K562 (cell line): Measurements from ENCODE around the gene IGFBP7. TPM values are rescaled to one million over a fixed set of nuclear protein-coding genes. Genes with fewer than 3 reads are reported as not detected.

Source experiments
- ATAC-seq: fragments of 200-7000 bp; cut with Tn5 transposase; 3 replicates; pipeline ENCODE4 v1.9.1; 2020; ENCODE audit warnings: moderate library complexity
- BruUV-seq: library from RNA; stranded (reverse); fragments of 400-500 nt; replicated peaks from 2 replicates; lab custom pipeline; 2021; lab: Mats Ljungman, UMichigan
- CTCF ChIA-PET: fragments of 300-600 bp; formaldehyde crosslinking; extraction: SDS; loops from one replicate; lab custom pipeline; 2021; ENCODE audit warnings: low intra/inter-chr PET ratio; lab: Yijun Ruan, JAX
- POLR2A ChIA-PET: fragments of 300-600, 350-650 bp; sonication (Branson Sonifier 250); formaldehyde crosslinking; extraction: SDS; loops from one replicate; lab custom pipeline; 2021; ENCODE audit warnings: antibody characterized with exemption, inconsistent platforms; lab: Yijun Ruan, JAX
- DNase-seq, 4 experiments: peaks; one replicate each; pipeline versions ENCODE4 v3.0.0 to v3.0.0-alpha.2; 2011 to 2018; ENCODE audit warnings: low spot score in 3 of 4, mixed read lengths in 3 of 4; ENCODE audit errors: extremely low read depth in 1 of 4
- FAIRE-seq: peaks from 2 replicates; lab custom pipeline; 2011; peaks lifted over from hg19 to GRCh38; lab: Jason Lieb, UNC
- H2AFZ ChIP-seq: 2 replicates; pipeline ENCODE4 v1.6.0; 2011; ENCODE audit warnings: low read depth, low read length, control low read depth, inconsistent platforms
- H3K27ac ChIP-seq: fragments of 200-600 bp; 3 replicates; pipeline ENCODE4 v1.8.0; 2011; ENCODE audit warnings: low read depth, mild to moderate bottlenecking, control low read depth, inconsistent platforms, low read length, moderate library complexity, mixed read lengths; ENCODE audit errors: extremely low read depth
- H3K27me3 ChIP-seq, 2 experiments: fragments of 300-600 bp in 1 of 2; 2 replicates in 1 of 2; 3 replicates in 1 of 2; pipeline versions ENCODE4 v1.6.0 to v1.8.0; 2011; ENCODE audit warnings: inconsistent platforms in 2 of 2, low read length in 2 of 2, mild to moderate bottlenecking in 1 of 2, mixed read lengths in 1 of 2, moderate library complexity in 1 of 2; ENCODE audit not compliant: control insufficient read depth in 2 of 2, insufficient read depth in 2 of 2
- H3K36me3 ChIP-seq: fragments of 300-600 bp; 3 replicates; pipeline ENCODE4 v1.8.0; 2011; ENCODE audit warnings: mild to moderate bottlenecking, low read length, inconsistent platforms; ENCODE audit not compliant: control insufficient read depth, insufficient read depth
- H3K4me1 ChIP-seq, 2 experiments: fragments of 200-600 bp in 1 of 2; replicated peaks in 1 of 2; 2 replicates in 1 of 2; 3 replicates in 1 of 2; pipeline versions ENCODE4 v1.5.1 to v1.8.0; 2011; ENCODE audit warnings: inconsistent platforms in 2 of 2, low read length in 2 of 2, mild to moderate bottlenecking in 1 of 2, mixed read lengths in 1 of 2, moderate library complexity in 1 of 2; ENCODE audit not compliant: control insufficient read depth in 2 of 2, insufficient read depth in 2 of 2
- H3K4me2 ChIP-seq: 2 replicates; pipeline ENCODE4 v1.6.1; 2011; ENCODE audit warnings: low read length, control low read depth, inconsistent platforms, mixed read lengths; ENCODE audit not compliant: insufficient read depth
- H3K4me3 ChIP-seq: fragments of 200-600 bp; sonication (generic), shearing (Covaris generic); 2 replicates; pipeline ENCODE4 v1.5.1; 2016; ENCODE audit warnings: control low read depth, inconsistent platforms
- H3K79me2 ChIP-seq: fragments of 200-600 bp; 3 replicates; pipeline ENCODE4 v1.8.0; 2011; ENCODE audit warnings: low read length, inconsistent platforms; ENCODE audit not compliant: control insufficient read depth, insufficient read depth
- H3K9ac ChIP-seq, 2 experiments: 2 replicates each; pipeline versions ENCODE4 v1.6.0 to v1.6.1; 2011; ENCODE audit warnings: low read depth in 2 of 2, low read length in 2 of 2, control low read depth in 1 of 2, inconsistent platforms in 1 of 2, mild to moderate bottlenecking in 1 of 2, mixed read lengths in 1 of 2; ENCODE audit not compliant: insufficient read depth in 1 of 2
- H3K9me1 ChIP-seq: one replicate; pipeline ENCODE4 v1.6.0; 2011; ENCODE audit warnings: inconsistent platforms, mild to moderate bottlenecking, low read length, moderate library complexity; ENCODE audit not compliant: control insufficient read depth, insufficient read depth
- H3K9me3 ChIP-seq: replicated peaks from 2 replicates; pipeline ENCODE4 v1.5.1; 2011; ENCODE audit warnings: low read depth, low read length, inconsistent platforms; ENCODE audit not compliant: control insufficient read depth, insufficient read depth
- H4K20me1 ChIP-seq: replicated peaks from 2 replicates; pipeline ENCODE4 v1.6.1; 2011; ENCODE audit warnings: low read length, inconsistent platforms, mixed read lengths; ENCODE audit not compliant: control insufficient read depth, insufficient read depth
- L3MBTL2 ChIP-seq: fragments of 450-650 bp; IDR thresholded peaks from 2 replicates; pipeline ENCODE4 v1.6.1; 2016; ENCODE audit warnings: mild to moderate bottlenecking, moderate library complexity
- PHB2 ChIP-seq: fragments of 450-650 bp; IDR thresholded peaks from 2 replicates; pipeline ENCODE4 v1.6.1; 2017; ENCODE audit warnings: low read depth
- WGBS: fragments of 100-300 bp; shearing (Covaris generic); methylation state at CpG from one replicate; pipeline ENCODE4 v1.1.6; 2016; ENCODE audit warnings: low coverage, mixed read lengths; ENCODE audit not compliant: insufficient coverage; ENCODE audit errors: missing lambda C conversion rate; 5-methylcytosine and 5-hydroxymethylcytosine counted together
- in situ Hi-C: fragments of 300-500 bp; cut with MboI; formaldehyde crosslinking; loops from 4 replicates; pipeline ENCODE4 v1.15.0; 2018; ENCODE audit warnings: inconsistent platforms, mixed read lengths
- intact Hi-C: fragments of 100-400 bp; cut with micrococcal nuclease; formaldehyde crosslinking; loops from 2 replicates; pipeline ENCODE4 v1.14.2; 2022
- polyA plus RNA-seq, 8 experiments: library from polyadenylated mRNA; depleted of rRNA in 4 of 8; stranded (reverse) in 5 of 8; unstranded in 3 of 8; fragments of >200 nt; fragmentation: Nextera tagmentation in 2 of 8; fragmentation: Illumina TruSeq in 1 of 8; extraction: Ambion mirVana in 2 of 8; extraction: Trizol in 1 of 8; gene quantifications; 2 replicates each; pipeline versions ENCODE4 v1.2.1 to v1.2.3, GENCODE V29; 2011 to 2014; ENCODE audit warnings: inconsistent platforms in 1 of 8, missing spikeins in 1 of 8
- total RNA-seq, 7 experiments: library from RNA; depleted of rRNA in 6 of 7; stranded (reverse); fragments of >200 nt in 6 of 7; fragmentation: Illumina TruSeq in 2 of 7; extraction: Trizol in 2 of 7; gene quantifications; 2 replicates each; pipeline versions ENCODE4 v1.2.1 to v1.2.3, GENCODE V29; 2011 to 2021; ENCODE audit warnings: low replicate concordance in 1 of 7
- TF ChIP-seq, protein P1 (sequence below): fragments of 250-450 bp; sonication (Bioruptor Pico); IDR thresholded peaks from 2 replicates; pipeline ENCODE4 v1.4.0; 2020
- TF ChIP-seq, protein P2 (sequence below): fragments of 250-450 bp; sonication (Bioruptor Pico); IDR thresholded peaks from 2 replicates; pipeline ENCODE4 v1.4.0; 2020; ENCODE audit warnings: mild to moderate bottlenecking

The IGFBP7 gene
- total and polyA plus RNA-seq, 9 of the 15 experiments (the other 6 are each of a cell fraction or from before 2014, with no cell fraction given): 0.27 to 0.49 (median 0.29) TPM; not detected in 6

GRCh38 chr4:57104706-57105560, 5.3 kb downstream of the IGFBP7 start:
- CTCF ChIA-PET: no interaction called here
- no peak for ATAC-seq
- no TSS peak for BruUV-seq
- Histone ChIP-seq H3K4me3 (no peak overlapping the region), H3K27ac (no peak overlapping the region), H3K9me3 (no peaks in the 10 kb centered on the region), H3K4me2 (no peak overlapping the region), H3K4me1 (peaks cover 0 to 5% of the 10 kb centered on the region in 2 experiments; a peak in 2 of 5 replicates), H3K27me3 (peaks cover 4 to 10% of the 10 kb centered on the region in 2 experiments; a peak in 3 of 5 replicates), H3K79me2 (no peaks in the 10 kb centered on the region), H2AFZ (no peak overlapping the region), H4K20me1 (no peaks in the 10 kb centered on the region), H3K9me1 (no peaks in the 10 kb centered on the region), H3K36me3 (no peaks in the 10 kb centered on the region), H3K9ac (no peak overlapping the region)
- POLR2A ChIA-PET: no interaction called here
- no peak for FAIRE-seq
- in situ Hi-C loops (no loop called here), intact Hi-C loops (no loop called here)
- no peak for DNase-seq
- 3% methylated on average over 4 of the region's 4 CpGs for WGBS
- TF ChIP-seq L3MBTL2 (no peak), PHB2 (no peak)
- TF ChIP-seq, protein P1, sequence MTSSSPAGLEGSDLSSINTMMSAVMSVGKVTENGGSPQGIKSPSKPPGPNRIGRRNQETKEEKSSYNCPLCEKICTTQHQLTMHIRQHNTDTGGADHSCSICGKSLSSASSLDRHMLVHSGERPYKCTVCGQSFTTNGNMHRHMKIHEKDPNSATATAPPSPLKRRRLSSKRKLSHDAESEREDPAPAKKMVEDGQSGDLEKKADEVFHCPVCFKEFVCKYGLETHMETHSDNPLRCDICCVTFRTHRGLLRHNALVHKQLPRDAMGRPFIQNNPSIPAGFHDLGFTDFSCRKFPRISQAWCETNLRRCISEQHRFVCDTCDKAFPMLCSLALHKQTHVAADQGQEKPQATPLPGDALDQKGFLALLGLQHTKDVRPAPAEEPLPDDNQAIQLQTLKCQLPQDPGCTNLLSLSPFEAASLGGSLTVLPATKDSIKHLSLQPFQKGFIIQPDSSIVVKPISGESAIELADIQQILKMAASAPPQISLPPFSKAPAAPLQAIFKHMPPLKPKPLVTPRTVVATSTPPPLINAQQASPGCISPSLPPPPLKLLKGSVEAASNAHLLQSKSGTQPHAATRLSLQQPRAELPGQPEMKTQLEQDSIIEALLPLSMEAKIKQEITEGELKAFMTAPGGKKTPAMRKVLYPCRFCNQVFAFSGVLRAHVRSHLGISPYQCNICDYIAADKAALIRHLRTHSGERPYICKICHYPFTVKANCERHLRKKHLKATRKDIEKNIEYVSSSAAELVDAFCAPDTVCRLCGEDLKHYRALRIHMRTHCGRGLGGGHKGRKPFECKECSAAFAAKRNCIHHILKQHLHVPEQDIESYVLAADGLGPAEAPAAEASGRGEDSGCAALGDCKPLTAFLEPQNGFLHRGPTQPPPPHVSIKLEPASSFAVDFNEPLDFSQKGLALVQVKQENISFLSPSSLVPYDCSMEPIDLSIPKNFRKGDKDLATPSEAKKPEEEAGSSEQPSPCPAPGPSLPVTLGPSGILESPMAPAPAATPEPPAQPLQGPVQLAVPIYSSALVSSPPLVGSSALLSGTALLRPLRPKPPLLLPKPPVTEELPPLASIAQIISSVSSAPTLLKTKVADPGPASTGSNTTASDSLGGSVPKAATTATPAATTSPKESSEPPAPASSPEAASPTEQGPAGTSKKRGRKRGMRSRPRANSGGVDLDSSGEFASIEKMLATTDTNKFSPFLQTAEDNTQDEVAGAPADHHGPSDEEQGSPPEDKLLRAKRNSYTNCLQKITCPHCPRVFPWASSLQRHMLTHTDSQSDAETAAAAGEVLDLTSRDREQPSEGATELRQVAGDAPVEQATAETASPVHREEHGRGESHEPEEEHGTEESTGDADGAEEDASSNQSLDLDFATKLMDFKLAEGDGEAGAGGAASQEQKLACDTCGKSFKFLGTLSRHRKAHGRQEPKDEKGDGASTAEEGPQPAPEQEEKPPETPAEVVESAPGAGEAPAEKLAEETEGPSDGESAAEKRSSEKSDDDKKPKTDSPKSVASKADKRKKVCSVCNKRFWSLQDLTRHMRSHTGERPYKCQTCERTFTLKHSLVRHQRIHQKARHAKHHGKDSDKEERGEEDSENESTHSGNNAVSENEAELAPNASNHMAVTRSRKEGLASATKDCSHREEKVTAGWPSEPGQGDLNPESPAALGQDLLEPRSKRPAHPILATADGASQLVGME (CRISPR knock-in tag): no peak
- TF ChIP-seq, protein P2, sequence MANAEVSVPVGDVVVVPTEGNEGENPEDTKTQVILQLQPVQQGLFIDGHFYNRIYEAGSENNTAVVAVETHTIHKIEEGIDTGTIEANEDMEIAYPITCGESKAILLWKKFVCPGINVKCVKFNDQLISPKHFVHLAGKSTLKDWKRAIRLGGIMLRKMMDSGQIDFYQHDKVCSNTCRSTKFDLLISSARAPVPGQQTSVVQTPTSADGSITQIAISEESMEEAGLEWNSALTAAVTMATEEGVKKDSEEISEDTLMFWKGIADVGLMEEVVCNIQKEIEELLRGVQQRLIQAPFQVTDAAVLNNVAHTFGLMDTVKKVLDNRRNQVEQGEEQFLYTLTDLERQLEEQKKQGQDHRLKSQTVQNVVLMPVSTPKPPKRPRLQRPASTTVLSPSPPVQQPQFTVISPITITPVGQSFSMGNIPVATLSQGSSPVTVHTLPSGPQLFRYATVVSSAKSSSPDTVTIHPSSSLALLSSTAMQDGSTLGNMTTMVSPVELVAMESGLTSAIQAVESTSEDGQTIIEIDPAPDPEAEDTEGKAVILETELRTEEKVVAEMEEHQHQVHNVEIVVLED (CRISPR knock-in tag): no peak
